K562 (cell line): ENCODE measurements around the gene CECR2. TPM values are rescaled to one million over a fixed set of nuclear protein-coding genes. Genes with fewer than 3 reads are reported as not detected.

ENCODE experiments used
- ATAC-seq: fragments of 200-7000 bp; cut with Tn5 transposase; 3 replicates; pipeline ENCODE4 v1.9.1; 2020; ENCODE audit warnings: moderate library complexity
- BruUV-seq: library from RNA; stranded (reverse); fragments of 400-500 nt; replicated peaks from 2 replicates; lab custom pipeline; 2021; lab: Mats Ljungman, UMichigan
- CTCF ChIA-PET: fragments of 300-600 bp; formaldehyde crosslinking; extraction: SDS; loops from one replicate; lab custom pipeline; 2021; ENCODE audit warnings: low intra/inter-chr PET ratio; lab: Yijun Ruan, JAX
- POLR2A ChIA-PET: fragments of 300-600, 350-650 bp; sonication (Branson Sonifier 250); formaldehyde crosslinking; extraction: SDS; loops from one replicate; lab custom pipeline; 2021; ENCODE audit warnings: antibody characterized with exemption, inconsistent platforms; lab: Yijun Ruan, JAX
- DNase-seq, 4 experiments: peaks; one replicate each; pipeline versions ENCODE4 v3.0.0 to v3.0.0-alpha.2; 2011 to 2018; ENCODE audit warnings: low spot score in 3 of 4, mixed read lengths in 3 of 4; ENCODE audit errors: extremely low read depth in 1 of 4
- FAIRE-seq: peaks from 2 replicates; lab custom pipeline; 2011; peaks lifted over from hg19 to GRCh38; lab: Jason Lieb, UNC
- H2AFZ ChIP-seq: 2 replicates; pipeline ENCODE4 v1.6.0; 2011; ENCODE audit warnings: low read depth, low read length, control low read depth, inconsistent platforms
- H3K27ac ChIP-seq: fragments of 200-600 bp; 3 replicates; pipeline ENCODE4 v1.8.0; 2011; ENCODE audit warnings: low read depth, mild to moderate bottlenecking, control low read depth, inconsistent platforms, low read length, moderate library complexity, mixed read lengths; ENCODE audit errors: extremely low read depth
- H3K27me3 ChIP-seq, 2 experiments: fragments of 300-600 bp in 1 of 2; 2 replicates in 1 of 2; 3 replicates in 1 of 2; pipeline versions ENCODE4 v1.6.0 to v1.8.0; 2011; ENCODE audit warnings: inconsistent platforms in 2 of 2, low read length in 2 of 2, mild to moderate bottlenecking in 1 of 2, mixed read lengths in 1 of 2, moderate library complexity in 1 of 2; ENCODE audit not compliant: control insufficient read depth in 2 of 2, insufficient read depth in 2 of 2
- H3K36me3 ChIP-seq: fragments of 300-600 bp; 3 replicates; pipeline ENCODE4 v1.8.0; 2011; ENCODE audit warnings: mild to moderate bottlenecking, low read length, inconsistent platforms; ENCODE audit not compliant: control insufficient read depth, insufficient read depth
- H3K4me1 ChIP-seq, 2 experiments: fragments of 200-600 bp in 1 of 2; replicated peaks in 1 of 2; 2 replicates in 1 of 2; 3 replicates in 1 of 2; pipeline versions ENCODE4 v1.5.1 to v1.8.0; 2011; ENCODE audit warnings: inconsistent platforms in 2 of 2, low read length in 2 of 2, mild to moderate bottlenecking in 1 of 2, mixed read lengths in 1 of 2, moderate library complexity in 1 of 2; ENCODE audit not compliant: control insufficient read depth in 2 of 2, insufficient read depth in 2 of 2
- H3K4me2 ChIP-seq: 2 replicates; pipeline ENCODE4 v1.6.1; 2011; ENCODE audit warnings: low read length, control low read depth, inconsistent platforms, mixed read lengths; ENCODE audit not compliant: insufficient read depth
- H3K4me3 ChIP-seq: fragments of 200-600 bp; sonication (generic), shearing (Covaris generic); 2 replicates; pipeline ENCODE4 v1.5.1; 2016; ENCODE audit warnings: control low read depth, inconsistent platforms
- H3K79me2 ChIP-seq: fragments of 200-600 bp; 3 replicates; pipeline ENCODE4 v1.8.0; 2011; ENCODE audit warnings: low read length, inconsistent platforms; ENCODE audit not compliant: control insufficient read depth, insufficient read depth
- H3K9ac ChIP-seq, 2 experiments: 2 replicates each; pipeline versions ENCODE4 v1.6.0 to v1.6.1; 2011; ENCODE audit warnings: low read depth in 2 of 2, low read length in 2 of 2, control low read depth in 1 of 2, inconsistent platforms in 1 of 2, mild to moderate bottlenecking in 1 of 2, mixed read lengths in 1 of 2; ENCODE audit not compliant: insufficient read depth in 1 of 2
- H3K9me1 ChIP-seq: one replicate; pipeline ENCODE4 v1.6.0; 2011; ENCODE audit warnings: inconsistent platforms, mild to moderate bottlenecking, low read length, moderate library complexity; ENCODE audit not compliant: control insufficient read depth, insufficient read depth
- H3K9me3 ChIP-seq: replicated peaks from 2 replicates; pipeline ENCODE4 v1.5.1; 2011; ENCODE audit warnings: low read depth, low read length, inconsistent platforms; ENCODE audit not compliant: control insufficient read depth, insufficient read depth
- H4K20me1 ChIP-seq: replicated peaks from 2 replicates; pipeline ENCODE4 v1.6.1; 2011; ENCODE audit warnings: low read length, inconsistent platforms, mixed read lengths; ENCODE audit not compliant: control insufficient read depth, insufficient read depth
- ARID1B ChIP-seq: fragments of 450-650 bp; IDR thresholded peaks from 2 replicates; pipeline ENCODE4 v1.6.1; 2016; ENCODE audit warnings: antibody characterized with exemption, mild to moderate bottlenecking, inconsistent platforms
- CBFB ChIP-seq: sonication (generic); formaldehyde crosslinking; IDR thresholded peaks from 2 replicates; pipeline ENCODE4 v1.4.0; 2020; ENCODE audit warnings: mild to moderate bottlenecking, missing genetic modification reagents
- HNRNPK ChIP-seq: fragments of 200-400 bp; formaldehyde crosslinking; IDR thresholded peaks from one replicate; pipeline ENCODE4 v1.6.1; 2018; ENCODE audit warnings: mild to moderate bottlenecking, low read depth, low read length; ENCODE audit not compliant: poor library complexity, severe bottlenecking
- NFIC ChIP-seq: fragments of 450-650 bp; IDR thresholded peaks from 2 replicates; pipeline ENCODE4 v1.6.1; 2017; ENCODE audit warnings: mild to moderate bottlenecking, inconsistent platforms
- TAF15 ChIP-seq: fragments of 200-400 bp; formaldehyde crosslinking; IDR thresholded peaks from 2 replicates; pipeline ENCODE4 v1.6.1; 2017; ENCODE audit warnings: mild to moderate bottlenecking, low read depth, low read length, moderate library complexity
- TCFL5 ChIP-seq: fragments of 250-450 bp; sonication (Bioruptor Pico); conservative IDR thresholded peaks from 2 replicates; pipeline ENCODE4 v1.6.1; 2021; ENCODE audit warnings: mild to moderate bottlenecking, moderate library complexity, matching md5 sums
- ZBTB49 ChIP-seq: sonication (generic); formaldehyde crosslinking; IDR thresholded peaks from 2 replicates; pipeline ENCODE4 v1.8.0; 2022; ENCODE audit warnings: missing genetic modification reagents, mild to moderate bottlenecking, borderline replicate concordance
- ZNF232 ChIP-seq: sonication (generic); formaldehyde crosslinking; IDR thresholded peaks from 2 replicates; pipeline ENCODE4 v1.8.0; 2022; ENCODE audit warnings: mild to moderate bottlenecking, missing genetic modification reagents
- ZNF316 ChIP-seq: fragments of 450-650 bp; IDR thresholded peaks from 2 replicates; pipeline ENCODE4 v1.6.1; 2016
- ZNF445 ChIP-seq: fragments of 250-450 bp; sonication (Bioruptor Pico); IDR thresholded peaks from 2 replicates; pipeline ENCODE4 v1.4.0; 2020; ENCODE audit warnings: low read depth, mild to moderate bottlenecking, moderate library complexity
- ZNF778 ChIP-seq: fragments of 450-650 bp; formaldehyde crosslinking; IDR thresholded peaks from 2 replicates; pipeline ENCODE4 v1.4.0; 2020; ENCODE audit warnings: mild to moderate bottlenecking, moderate library complexity
- WGBS: fragments of 100-300 bp; shearing (Covaris generic); methylation state at CpG from one replicate; pipeline ENCODE4 v1.1.6; 2016; ENCODE audit warnings: low coverage, mixed read lengths; ENCODE audit not compliant: insufficient coverage; ENCODE audit errors: missing lambda C conversion rate; 5-methylcytosine and 5-hydroxymethylcytosine counted together
- in situ Hi-C: fragments of 300-500 bp; cut with MboI; formaldehyde crosslinking; loops from 4 replicates; pipeline ENCODE4 v1.15.0; 2018; ENCODE audit warnings: inconsistent platforms, mixed read lengths
- intact Hi-C: fragments of 100-400 bp; cut with micrococcal nuclease; formaldehyde crosslinking; loops from 2 replicates; pipeline ENCODE4 v1.14.2; 2022
- polyA plus RNA-seq, 8 experiments: library from polyadenylated mRNA; depleted of rRNA in 4 of 8; stranded (reverse) in 5 of 8; unstranded in 3 of 8; fragments of >200 nt; fragmentation: Nextera tagmentation in 2 of 8; fragmentation: Illumina TruSeq in 1 of 8; extraction: Ambion mirVana in 2 of 8; extraction: Trizol in 1 of 8; gene quantifications; 2 replicates each; pipeline versions ENCODE4 v1.2.1 to v1.2.3, GENCODE V29; 2011 to 2014; ENCODE audit warnings: inconsistent platforms in 1 of 8, missing spikeins in 1 of 8
- total RNA-seq, 7 experiments: library from RNA; depleted of rRNA in 6 of 7; stranded (reverse); fragments of >200 nt in 6 of 7; fragmentation: Illumina TruSeq in 2 of 7; extraction: Trizol in 2 of 7; gene quantifications; 2 replicates each; pipeline versions ENCODE4 v1.2.1 to v1.2.3, GENCODE V29; 2011 to 2021; ENCODE audit warnings: low replicate concordance in 1 of 7
- TF ChIP-seq, protein P1 (sequence below): IDR thresholded peaks from 2 replicates; pipeline ENCODE4 v1.6.1; 2011; ENCODE audit not compliant: insufficient read length; ENCODE audit errors: extremely low read depth

CECR2 gene
- total and polyA plus RNA-seq, 9 of the 15 experiments (the other 6 are each of a cell fraction or from before 2014, with no cell fraction given): 0.01 to 1.00 (median 0.27) TPM

DNA sequence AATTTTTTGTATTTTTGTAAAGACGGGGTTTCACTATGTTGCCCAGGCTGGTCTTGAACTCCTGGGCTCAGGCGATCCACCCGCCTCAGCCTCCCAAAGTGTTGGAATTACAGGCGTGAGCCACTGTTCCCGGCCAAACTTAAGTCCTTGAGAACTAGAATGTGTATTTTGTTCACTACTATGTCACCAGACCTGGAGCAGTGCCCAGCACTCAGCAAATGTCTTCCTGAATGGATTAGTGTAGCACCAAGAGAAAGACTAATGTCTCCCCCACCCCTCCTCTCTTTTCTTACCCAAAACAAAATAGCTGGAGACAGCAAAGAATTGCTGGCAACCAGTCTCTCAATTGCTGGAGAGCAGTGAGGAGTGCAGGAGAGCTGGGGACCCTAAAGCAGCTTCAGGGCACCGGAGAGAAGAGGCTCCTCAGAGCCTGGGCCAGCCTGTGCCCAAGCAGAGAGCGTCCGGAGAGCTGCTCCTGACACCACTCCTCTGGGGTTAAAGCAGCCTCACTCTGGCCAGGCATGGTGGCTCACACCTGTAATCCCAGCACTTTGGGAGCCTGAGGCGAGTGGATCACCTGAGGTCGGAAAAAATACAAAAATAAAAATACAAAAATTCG lies 209.0 kb downstream of the CECR2 start:
- intact Hi-C loops: no loop called here
- no peak overlapping the region for H3K9ac ChIP-seq
- H4K20me1 ChIP-seq: 0 out of 2 replicates have a peak, but pooled peaks cover 4% of the 10 kb centered on the region
- H3K36me3 ChIP-seq: no peaks in the 10 kb centered on the region
- no peak; the same call in 2 of the 3 replicates for ATAC-seq
- H3K27me3 ChIP-seq: peaks cover 8 to 38% of the 10 kb centered on the region in 2 experiments
- H3K27ac ChIP-seq: no peak overlapping the region
- H3K4me1 ChIP-seq: peaks cover 9 to 24% of the 10 kb centered on the region in 2 experiments; a peak in 4 of 5 replicates
- no peak for TF ChIP-seq ZNF316
- peak; percentile 24; the same call in 1 of the 2 replicates for TF ChIP-seq NFIC
- no peaks in the 10 kb centered on the region for H3K9me1 ChIP-seq
- no peaks in the 10 kb centered on the region for H3K9me3 ChIP-seq
- CTCF ChIA-PET: no interaction called here
- no peak overlapping the region for H2AFZ ChIP-seq
- H3K4me3 ChIP-seq: no peak overlapping the region
- 40% methylated on average over 11 of the region's 11 CpGs for WGBS
- peak; percentile 26 for FAIRE-seq
- in situ Hi-C loops: no loop called here
- H3K79me2 ChIP-seq: no peaks in the 10 kb centered on the region
- POLR2A ChIA-PET: interaction anchor here (0.7 to 3.3 kb wide), 6 partner anchors 8 to 33 kb away, joined by 3 to 15 read pairs (median 4); partner anchors contain the start of gene SLC25A18
- H3K4me2 ChIP-seq: no peak overlapping the region
- no TSS peak for BruUV-seq
- DNase-seq: no peak

- no peaks in the 10 kb centered on the region for H3K79me2 ChIP-seq
- intact Hi-C loops: no loop called here
- ChIA-PET POLR2A (interaction anchor here (1.0 to 3.3 kb wide), 3 partner anchors 8 to 190 kb away, joined by 3 to 15 read pairs (median 12); no protein-coding TSS in a partner anchor), CTCF (no interaction called here)
- no peak for DNase-seq
- no peak overlapping the region for H3K4me2 ChIP-seq
- BruUV-seq: no TSS peak
- H3K9ac ChIP-seq: peak overlapping the region in 1 of 2 experiments; percentile 59; a peak in 1 of 4 replicates
- FAIRE-seq: no peak
- no peaks in the 10 kb centered on the region for H3K36me3 ChIP-seq
- no peaks in the 10 kb centered on the region for H4K20me1 ChIP-seq
- peaks cover 0 to 31% of the 10 kb centered on the region in 2 experiments; a peak in 3 of 5 replicates for H3K27me3 ChIP-seq
- in situ Hi-C loops: no loop called here
- H3K9me3 ChIP-seq: no peaks in the 10 kb centered on the region
- WGBS: 50% methylated on average over 13 of the region's 14 CpGs
- no peak overlapping the region for H3K4me3 ChIP-seq
- H3K9me1 ChIP-seq: no peaks in the 10 kb centered on the region
- peaks cover 9 to 24% of the 10 kb centered on the region in 2 experiments; a peak in 4 of 5 replicates for H3K4me1 ChIP-seq
- 0 out of 2 replicates have a peak overlapping the region, but pooled peaks have one; percentile 4 for H2AFZ ChIP-seq
- no peak overlapping the region for H3K27ac ChIP-seq
- ATAC-seq: no peak; the same call in 2 of the 3 replicates
- no peak for TF ChIP-seq ZNF445
- TF ChIP-seq CBFB (CRISPR knock-in tag): no peak
- no peak for TF ChIP-seq ZBTB49 (CRISPR knock-in tag)
- no peak for TF ChIP-seq ZNF232 (CRISPR knock-in tag)
- TF ChIP-seq, protein P1, sequence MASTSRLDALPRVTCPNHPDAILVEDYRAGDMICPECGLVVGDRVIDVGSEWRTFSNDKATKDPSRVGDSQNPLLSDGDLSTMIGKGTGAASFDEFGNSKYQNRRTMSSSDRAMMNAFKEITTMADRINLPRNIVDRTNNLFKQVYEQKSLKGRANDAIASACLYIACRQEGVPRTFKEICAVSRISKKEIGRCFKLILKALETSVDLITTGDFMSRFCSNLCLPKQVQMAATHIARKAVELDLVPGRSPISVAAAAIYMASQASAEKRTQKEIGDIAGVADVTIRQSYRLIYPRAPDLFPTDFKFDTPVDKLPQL: no peak
- TF ChIP-seq ZNF778 (CRISPR knock-in tag): no peak
- no peak for TF ChIP-seq TCFL5 (CRISPR knock-in tag)
- TF ChIP-seq ARID1B: no peak
- no peak for TF ChIP-seq TAF15
- no peak for TF ChIP-seq HNRNPK
Measured at GRCh38 chr22:17579535-17579981, 210.3 kb downstream of the CECR2 start.
